Stomach (tissue), 9 donors: Measurements from ENCODE around the gene APEH. TPM values are rescaled to one million over a fixed set of nuclear protein-coding genes. Genes with fewer than 3 reads are reported as not detected.
A peak's percentile ranks its signal among the peaks of the same experiment; 100 is the strongest.

Source experiments
- DNase-seq, 2 donors: peaks; one replicate each; pipeline versions ENCODE4 v3.0.0 to v3.0.0-alpha.2; 2013 to 2019
- H3K27ac ChIP-seq, 5 donors: fragments of 200-600 bp in 4 of 5; sonication (generic) in 4 of 5; one replicate each; pipeline ENCODE4 v1.5.1; 2013 to 2019; ENCODE audit warnings: mild to moderate bottlenecking in 1 of 5, moderate library complexity in 1 of 5
- H3K27me3 ChIP-seq, 3 donors: fragments of 200-600 bp; sonication (generic); one replicate each; pipeline ENCODE4 v1.5.1; 2017 to 2019; ENCODE audit warnings: mixed run types in 1 of 3
- H3K36me3 ChIP-seq, 4 donors: fragments of 200-600 bp; sonication (generic); 1 replicate in 3 of 4; 2 replicates in 1 of 4; pipeline ENCODE4 v1.5.1; 2016 to 2019
- H3K4me1 ChIP-seq, 4 donors: fragments of 200-600 bp; sonication (generic); one replicate each; pipeline ENCODE4 v1.5.1; 2016 to 2019
- H3K4me3 ChIP-seq, 4 donors: fragments of 200-600 bp; sonication (generic) in 3 of 4; one replicate each; pipeline ENCODE4 v1.5.1; 2016 to 2019; ENCODE audit warnings: mild to moderate bottlenecking in 1 of 4
- H3K9me3 ChIP-seq, 4 donors: fragments of 200-600 bp; sonication (generic); one replicate each; pipeline ENCODE4 v1.5.1; 2016 to 2019
- CTCF ChIP-seq, 7 experiments: fragments of 450-650 bp in 4 of 7; fragments of 200-600 bp in 3 of 7; sonication (generic) in 3 of 7; IDR thresholded peaks; one replicate each; pipeline ENCODE4 v1.5.1; 2016 to 2019; ENCODE audit warnings: antibody characterized with exemption in 7 of 7, control low read depth in 2 of 7, mild to moderate bottlenecking in 1 of 7
- EP300 ChIP-seq: sonication (generic); formaldehyde crosslinking; IDR thresholded peaks from one replicate; pipeline ENCODE4 v1.6.1; 2017; ENCODE audit warnings: antibody characterized with exemption
- POLR2A ChIP-seq, 4 donors: fragments of 450-650 bp; IDR thresholded peaks; one replicate each; pipeline ENCODE4 v1.6.1; 2016; ENCODE audit warnings: antibody characterized with exemption in 4 of 4, control low read depth in 2 of 4, mild to moderate bottlenecking in 1 of 4, moderate library complexity in 1 of 4
- POLR2AphosphoS5 ChIP-seq, 3 donors: sonication (generic); formaldehyde crosslinking; IDR thresholded peaks; one replicate each; pipeline ENCODE4 v1.6.1; 2016; ENCODE audit warnings: antibody characterized with exemption in 3 of 3
- WGBS, 5 donors: extraction: QIAGEN DNeasy Blood & Tissue Kit in 3 of 5; methylation state at CpG; one replicate each; pipeline versions ENCODE4 v1.1.5 to v1.1.7; 2013 to 2018; 5-methylcytosine and 5-hydroxymethylcytosine counted together
- intact Hi-C: fragments of 100-400 bp; cut with DNase I; formaldehyde crosslinking; loops from one replicate; pipeline ENCODE4 v1.15.1; 2023; ENCODE audit warnings: low total_unique reads
- polyA plus RNA-seq, 3 donors: library from polyadenylated mRNA; stranded (reverse); fragments of 200-250 nt; gene quantifications; one replicate each; pipeline ENCODE4 v1.2.3, GENCODE V29; 2013
- total RNA-seq, 5 donors: library from RNA; depleted of rRNA; stranded (reverse); fragments of >200 nt; gene quantifications; one replicate each; pipeline versions ENCODE4 v1.1.0 to v1.2.3, GENCODE V29; 2014 to 2016
- donor health status: healthy with polysubstance abuse.
- donor health status: Bipolar disorder and iron deficiency.
- donor health status: healthy.

APEH gene
- total and polyA plus RNA-seq, 8 donors: 23.9 to 104 (median 47.7) TPM

- intact Hi-C loops: no loop called here
- Histone ChIP-seq H3K9me3 (no peaks in the 10 kb centered on the region), H3K4me1 (peaks cover 39 to 83% (median 73%) of the 10 kb centered on the region in 4 donors), H3K36me3 (peaks cover 22 to 56% (median 52%) of the 10 kb centered on the region in 4 donors), H3K4me3 (peak overlapping the region; percentile 86 to 98 (median 90)), H3K27ac (peak overlapping the region; percentile 96 to 99 (median 98)), H3K27me3 (no peaks in the 10 kb centered on the region)
- peak; percentile 84 to 89 for DNase-seq
- TF ChIP-seq POLR2AphosphoS5 (IDR thresholded peaks at IDR 0.05) (peak in 2 of 3 donors; percentile 60 to 69), CTCF (IDR thresholded peaks at IDR 0.05) (no peak), POLR2A (IDR thresholded peaks at IDR 0.05) (no peak), EP300 (no peak)
- WGBS, 5 donors: 0 to 1% (median 0%) methylated on average over 10 to 20 of the region's 20 CpGs
Observed at GRCh38 chr3:49723296-49723627, 49.1 kb downstream of the APEH start.

GRCh38 chr3:49723628-49724551 is 49.7 kb downstream of the APEH start, which contains the start of gene GMPPB:
Gene GMPPB, minus strand, starts transcription at chr3:49723951. Its CDS starts 225 bp downstream, at chr3:49723726.
- TF ChIP-seq EP300 (no peak), CTCF (IDR thresholded peaks at IDR 0.05) (no peak), POLR2A (IDR thresholded peaks at IDR 0.05) (peak in 2 of 4 donors; percentile 32 to 55), POLR2AphosphoS5 (IDR thresholded peaks at IDR 0.05) (peak; percentile 34 to 96 (median 89))
- H3K4me1 ChIP-seq: peaks cover 32 to 77% (median 67%) of the 10 kb centered on the region in 4 donors
- DNase-seq: peak; percentile 98 to 99
- peak within 1 kb of the TSS; percentile 86 to 98 (median 90) for H3K4me3 ChIP-seq
- peak within 1 kb of the TSS; percentile 96 to 99 (median 98) for H3K27ac ChIP-seq
- peaks cover 22 to 61% (median 56%) of the 10 kb centered on the region in 4 donors for H3K36me3 ChIP-seq
- no peaks in the 10 kb centered on the region for H3K27me3 ChIP-seq
- intact Hi-C loops: no loop called here
- 0 to 1% (median 1%) methylated on average over 41 to 102 of the region's 102 CpGs for WGBS, 5 donors
- no peaks in the 10 kb centered on the region for H3K9me3 ChIP-seq

- Histone ChIP-seq H3K4me3 (peak overlapping the region; percentile 86 to 98 (median 90)), H3K27me3 (no peaks in the 10 kb centered on the region), H3K4me1 (peaks cover 26 to 70% (median 60%) of the 10 kb centered on the region in 4 donors), H3K36me3 (peaks cover 22 to 68% (median 61%) of the 10 kb centered on the region in 4 donors), H3K27ac (peak overlapping the region; percentile 93 to 99 (median 98)), H3K9me3 (no peaks in the 10 kb centered on the region)
- TF ChIP-seq CTCF (IDR thresholded peaks at IDR 0.05) (no peak), EP300 (no peak), POLR2A (IDR thresholded peaks at IDR 0.05) (no peak)
- WGBS, 5 donors: 6 to 24% (median 15%) methylated on average over 6 of the region's 6 CpGs
- peak in 1 of 2 donors; percentile 59 for DNase-seq
- intact Hi-C loops: no loop called here
Observed at GRCh38 chr3:49724586-49724985, 50.4 kb downstream of the APEH start.

GRCh38 chr3:49725906-49726681 is 51.9 kb downstream of the APEH start:
- TF ChIP-seq EP300 (no peak), CTCF (IDR thresholded peaks at IDR 0.05) (no peak), POLR2A (IDR thresholded peaks at IDR 0.05) (no peak), POLR2AphosphoS5 (IDR thresholded peaks at IDR 0.05) (no peak)
- H3K4me3 ChIP-seq: no peak overlapping the region
- peaks cover 21 to 78% (median 71%) of the 10 kb centered on the region in 4 donors for H3K36me3 ChIP-seq
- H3K27ac ChIP-seq: peak overlapping the region in 4 of 5 donors; percentile 35 to 99 (median 98)
- intact Hi-C loops: no loop called here
- no peaks in the 10 kb centered on the region for H3K9me3 ChIP-seq
- H3K27me3 ChIP-seq: no peaks in the 10 kb centered on the region
- WGBS, 5 donors: 57 to 75% (median 63%) methylated on average over 9 to 11 of the region's 11 CpGs
- H3K4me1 ChIP-seq: peaks cover 26 to 56% (median 46%) of the 10 kb centered on the region in 4 donors
- peak in 1 of 2 donors; percentile 70 for DNase-seq
